Dedifferentiated amniotic fluid mesenchymal stem cell (primary cell): ENCODE measurements around the gene GRK3.
"Not testable (repeated sequence)": the region's sequence is repeated elsewhere in the genome, so short reads cannot be mapped to it uniquely, and the experiment has no call there.

Source experiments
- DNase-seq: peaks from one replicate; pipeline ENCODE4 v3.0.0-alpha.2; 2016; ENCODE audit errors: extremely low spot score

The GRK3 gene

DNA sequence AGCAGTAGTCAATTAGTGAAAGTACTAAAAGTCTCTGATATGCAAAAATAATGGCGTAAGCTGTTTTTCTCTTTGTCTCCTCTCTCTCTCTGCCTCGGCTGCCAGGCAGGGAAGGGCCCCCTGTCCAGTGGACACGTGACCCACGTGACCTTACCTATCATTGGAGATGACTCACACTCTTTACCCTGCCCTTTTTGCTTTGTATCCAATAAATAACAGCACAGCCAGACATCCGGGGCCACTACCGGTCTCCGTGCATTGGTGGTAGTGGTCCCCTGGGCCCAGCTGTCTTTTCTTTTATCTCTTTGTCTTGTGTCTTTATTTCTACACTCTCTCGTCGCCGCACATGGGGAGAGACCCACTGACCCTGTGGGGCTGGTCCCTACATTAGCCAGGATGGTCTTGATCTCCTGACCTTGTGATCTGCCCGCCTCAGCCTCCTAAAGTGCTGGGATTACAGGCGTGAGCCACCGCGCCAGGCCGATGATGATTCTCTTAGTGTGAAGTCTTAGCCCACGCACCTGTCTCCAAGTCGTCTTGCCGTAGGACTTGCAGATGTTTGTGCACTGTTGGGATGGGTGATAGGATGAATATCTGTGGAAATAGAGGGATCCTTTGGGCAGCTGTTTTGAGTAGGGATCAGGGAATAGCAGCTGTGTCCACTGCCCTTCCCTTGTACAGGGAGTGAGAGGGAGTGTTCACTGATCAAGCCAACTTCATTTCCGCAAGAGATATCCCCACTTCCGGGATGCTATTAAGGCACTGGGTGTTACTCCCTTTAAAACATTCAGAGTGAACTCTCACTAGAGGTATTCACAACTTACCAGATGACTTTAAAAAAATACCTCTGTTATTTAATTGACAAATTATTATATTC, 61.5 kb downstream of the GRK3 start:
- not testable (repeated sequence) for DNase-seq

- no peak for DNase-seq
Measured at GRCh38 chr22:25626624-25626990, 62.1 kb downstream of the GRK3 start.

GRCh38 chr22:25627271-25627852, 62.9 kb downstream of the GRK3 start:
- DNase-seq, result no peak

DNA sequence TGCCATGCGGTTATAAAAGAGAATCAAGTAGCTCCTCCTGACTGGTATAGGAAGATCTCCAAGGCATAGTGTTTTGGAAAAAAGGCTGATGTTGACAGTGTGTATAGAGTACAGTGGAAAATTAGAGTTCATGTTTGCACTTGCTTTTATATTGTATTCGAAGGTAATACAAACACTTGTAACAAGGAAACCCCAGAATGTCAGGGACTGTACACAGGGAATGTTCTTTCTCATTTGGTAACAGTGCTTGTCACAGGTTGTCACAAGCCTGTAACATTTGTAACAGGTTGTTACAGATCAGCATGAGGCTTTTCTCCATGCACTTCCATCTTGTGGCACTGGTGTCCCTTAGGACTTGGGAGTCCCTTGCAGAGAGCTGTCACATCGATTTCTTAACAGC, 64.0 kb downstream of the GRK3 start:
- DNase-seq, result no peak

DNA sequence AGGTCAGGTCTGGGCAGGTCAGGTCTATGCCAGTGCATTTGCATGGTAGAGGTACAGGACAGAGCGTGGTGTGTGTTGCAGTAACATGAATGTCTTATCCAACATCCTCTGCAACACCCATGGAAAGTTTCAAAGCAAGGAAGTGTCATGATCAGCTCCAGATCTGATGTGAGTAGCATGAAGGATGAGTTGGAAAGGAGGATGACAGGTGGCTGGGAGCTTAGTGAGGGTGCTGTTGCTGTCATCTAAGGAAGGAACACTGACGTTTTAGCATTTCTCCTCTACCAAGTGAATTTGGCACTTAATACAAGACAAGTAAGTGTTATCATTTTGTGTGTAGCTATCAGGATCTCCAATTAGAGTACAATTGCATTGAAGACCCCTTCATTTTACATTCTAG, 65.1 kb downstream of the GRK3 start:
- DNase-seq, result no peak

DNA sequence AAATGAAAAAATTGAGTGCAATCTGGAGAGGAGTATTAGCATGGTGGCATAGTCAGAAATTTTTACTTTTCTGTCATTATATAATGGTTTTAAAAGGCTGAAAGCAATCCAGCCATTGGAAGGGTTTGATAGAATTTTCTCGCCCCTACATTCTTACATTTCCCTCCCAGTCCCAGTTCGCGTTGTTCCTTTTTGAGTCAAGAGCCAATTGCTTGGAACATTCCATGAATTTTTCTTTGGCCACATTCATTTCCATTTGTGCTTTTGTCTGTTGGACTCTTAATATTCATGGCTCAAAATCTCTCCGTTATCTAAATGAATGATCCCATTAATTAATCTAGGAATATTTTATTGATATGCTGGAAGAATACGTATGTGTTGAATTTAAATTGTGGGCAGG, 66.0 kb downstream of the GRK3 start:
- DNase-seq, result no peak

DNA sequence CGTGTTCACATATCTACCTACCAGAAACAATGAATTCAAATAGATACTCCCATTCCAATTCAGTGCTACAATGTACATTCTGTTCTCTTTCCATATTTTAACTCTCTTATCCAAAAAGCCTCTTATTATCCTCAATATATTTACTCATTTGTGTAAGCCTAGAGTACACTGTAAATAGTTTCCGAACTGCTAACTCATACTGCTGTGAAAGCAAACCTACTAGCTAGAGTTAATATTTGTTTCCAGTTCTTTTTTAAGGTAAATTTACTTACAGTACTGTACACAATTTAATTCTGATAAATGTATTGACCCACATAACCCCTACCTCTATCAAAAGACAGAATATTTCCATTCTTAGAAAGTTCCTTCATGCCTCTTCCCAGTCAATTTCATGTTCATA, 71.8 kb downstream of the GRK3 start:
- no peak for DNase-seq

- no peak for DNase-seq
Measured at GRCh38 chr22:25637032-25637431, 72.6 kb downstream of the GRK3 start.

- DNase-seq, result no peak
Measured at GRCh38 chr22:25637672-25638071, 73.2 kb downstream of the GRK3 start.

DNA sequence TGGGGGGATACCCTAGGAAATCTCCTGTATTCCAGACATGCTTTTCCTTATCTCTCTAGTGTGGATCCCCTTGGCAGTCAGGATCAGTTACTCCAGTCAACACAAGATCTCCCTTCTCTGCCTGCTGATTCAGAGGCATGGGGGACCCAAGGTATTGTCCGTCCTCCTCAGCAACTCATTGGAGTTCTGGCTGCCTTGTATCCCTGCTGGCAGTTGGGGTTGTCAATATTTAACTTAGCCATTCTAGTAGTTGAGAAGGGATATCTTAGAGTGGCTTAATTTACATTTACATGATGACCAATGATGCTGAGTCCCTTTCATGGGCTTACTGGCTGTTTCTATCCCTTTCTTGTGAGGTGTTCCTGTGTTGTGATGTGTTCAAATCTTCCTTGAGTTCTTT, 74.2 kb downstream of the GRK3 start:
- DNase-seq, result no peak

DNA sequence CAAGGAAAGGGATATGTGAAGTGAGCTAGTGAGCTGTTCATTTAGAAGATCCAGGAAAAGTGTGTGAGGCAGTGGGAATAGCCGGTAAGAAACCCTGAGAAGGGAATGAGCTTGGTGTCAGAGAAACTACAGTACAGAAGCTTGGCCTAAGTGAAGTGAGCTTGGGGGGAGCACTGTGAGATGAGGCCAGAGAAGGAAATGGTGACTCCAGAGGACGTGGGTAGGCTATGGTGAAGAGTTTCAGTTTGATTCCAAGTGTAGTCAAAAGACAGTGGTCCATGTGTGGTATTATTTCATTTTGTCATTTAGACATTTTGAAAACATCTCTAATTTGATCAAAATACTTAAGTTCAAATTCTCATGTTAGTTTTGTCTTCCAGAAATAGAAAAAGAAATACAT, 77.2 kb downstream of the GRK3 start:
- DNase-seq, result no peak

GRCh38 chr22:25643232-25644000, 78.9 kb downstream of the GRK3 start:
- DNase-seq, result no peak

GRCh38 chr22:25644122-25644521, 79.6 kb downstream of the GRK3 start:
- DNase-seq, result no peak

DNA sequence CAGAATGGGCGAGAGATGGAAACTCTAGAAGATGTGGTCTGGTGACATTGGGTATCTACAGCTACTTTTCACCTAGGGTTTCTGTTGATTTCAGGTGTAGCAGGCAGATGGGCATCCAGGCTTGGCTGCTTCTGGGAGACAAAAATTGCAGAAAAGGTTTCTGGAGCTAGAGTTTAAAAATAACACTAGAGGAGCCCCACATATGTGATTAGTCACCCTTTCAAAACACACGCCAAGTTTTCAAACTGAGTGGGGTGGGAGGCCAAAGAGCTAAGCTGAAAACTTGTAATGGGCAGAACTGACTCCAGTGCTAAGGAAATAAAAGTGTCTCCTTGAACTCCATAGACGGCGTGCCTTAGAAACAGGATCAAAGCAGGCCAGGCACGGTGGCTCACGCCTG, 80.8 kb downstream of the GRK3 start:
- no peak for DNase-seq

DNA sequence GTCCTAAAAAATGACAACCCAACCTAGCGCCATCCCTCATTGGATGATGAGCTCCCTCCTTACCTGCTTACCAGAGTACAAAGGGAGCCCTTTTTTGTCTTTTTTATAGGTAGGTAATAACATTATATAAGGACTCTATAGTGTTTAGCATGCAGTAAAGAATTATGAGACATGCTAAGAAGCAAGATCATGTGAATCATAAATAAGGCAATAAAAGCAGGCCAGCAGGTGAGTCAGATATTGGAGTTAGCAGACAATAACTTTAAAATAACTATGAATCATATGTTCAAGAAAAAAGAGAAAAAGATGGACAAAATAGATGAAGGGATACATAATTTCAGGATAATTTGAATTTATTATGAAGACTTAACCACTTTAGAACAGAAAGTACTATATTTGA, 81.5 kb downstream of the GRK3 start:
- no peak for DNase-seq

- no peak for DNase-seq
Measured at GRCh38 chr22:25650833-25651232, 86.4 kb downstream of the GRK3 start.

GRCh38 chr22:25651332-25652085, 87.0 kb downstream of the GRK3 start:
- DNase-seq, result no peak

DNA sequence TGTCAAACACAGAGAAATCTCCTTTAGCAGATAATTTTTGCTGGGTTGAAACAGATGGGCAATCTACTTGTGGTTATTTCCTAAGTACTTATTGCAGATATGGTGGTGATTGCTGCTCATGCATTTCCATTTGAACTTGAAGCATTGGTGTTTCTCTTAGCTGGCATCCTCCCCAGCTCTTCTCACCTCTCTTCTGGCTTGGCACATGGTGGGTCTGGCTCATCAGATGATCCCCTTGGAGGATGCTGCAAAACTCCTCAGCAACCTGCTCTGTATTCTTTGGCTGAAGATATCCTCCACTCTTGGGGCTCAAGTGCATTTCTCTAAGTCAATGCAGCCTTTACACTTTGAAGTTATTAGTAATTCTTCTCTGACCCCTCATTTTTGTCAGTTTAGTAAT, 90.2 kb downstream of the GRK3 start:
- DNase-seq, result no peak

GRCh38 chr22:25655371-25655935, 91.0 kb downstream of the GRK3 start:
- no peak for DNase-seq

DNA sequence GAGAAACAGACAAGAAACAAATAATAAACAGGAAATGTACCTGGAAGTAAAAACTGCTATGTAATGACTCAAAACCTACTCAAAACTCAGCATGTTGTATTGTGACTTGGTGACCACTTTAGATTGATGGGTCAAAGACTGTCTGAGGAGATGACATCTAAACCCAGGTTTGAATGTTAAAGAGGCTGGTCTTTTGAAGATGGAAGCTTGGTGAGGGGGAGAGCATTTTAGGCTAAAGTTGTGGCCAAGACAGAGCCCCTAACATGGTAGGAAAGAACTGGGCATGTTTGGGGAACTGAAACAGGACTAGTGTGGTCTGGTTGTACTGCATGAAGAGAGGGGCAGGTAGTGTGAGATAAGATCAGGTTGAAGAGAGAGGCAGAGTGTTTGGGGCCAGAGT, 92.2 kb downstream of the GRK3 start:
- no peak for DNase-seq

DNA sequence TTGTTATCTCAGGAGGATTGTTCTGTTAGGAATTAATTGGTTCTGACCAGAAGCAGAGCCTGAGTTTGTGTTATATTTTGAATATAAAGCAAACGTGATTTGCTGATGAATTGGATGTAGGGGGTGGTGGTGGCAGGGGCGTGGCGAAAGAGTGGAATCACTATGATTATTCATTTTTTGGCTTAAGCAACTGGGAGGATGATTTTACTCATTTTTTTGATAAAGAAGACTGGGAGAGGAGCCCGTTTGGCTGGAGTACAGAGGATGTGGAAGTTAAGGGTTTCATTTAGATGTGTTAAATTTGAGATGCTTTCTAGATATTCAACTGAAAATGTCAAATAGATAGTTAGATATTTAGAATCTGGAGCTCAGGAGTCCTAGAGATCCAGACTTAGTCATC, 94.2 kb downstream of the GRK3 start:
- no peak for DNase-seq

- no peak for DNase-seq
Measured at GRCh38 chr22:25659413-25659812, 94.9 kb downstream of the GRK3 start.
